ENCODE results near the gene CD200R1L. TPM values are rescaled to one million over a fixed set of nuclear protein-coding genes. Genes with fewer than 3 reads are reported as not detected.

The CD200R1L gene
- total RNA-seq, 2 donors from 2014 or later = not detected

- ATAC-seq (peak in 1 of 2 donors; percentile 40), DNase-seq (ENCODE audit: low spot score in 2 of 2) (no peak)
- Mint-ChIP-seq H3K36me3 (no peaks in the 10 kb centered on the region), H3K27ac (no peak overlapping the region), H3K9me3 (peaks cover 0 to 11% of the 10 kb centered on the region in 2 donors)
Measured at GRCh38 chr3:112806903-112807302, 39.8 kb downstream of the CD200R1L start.

DNA sequence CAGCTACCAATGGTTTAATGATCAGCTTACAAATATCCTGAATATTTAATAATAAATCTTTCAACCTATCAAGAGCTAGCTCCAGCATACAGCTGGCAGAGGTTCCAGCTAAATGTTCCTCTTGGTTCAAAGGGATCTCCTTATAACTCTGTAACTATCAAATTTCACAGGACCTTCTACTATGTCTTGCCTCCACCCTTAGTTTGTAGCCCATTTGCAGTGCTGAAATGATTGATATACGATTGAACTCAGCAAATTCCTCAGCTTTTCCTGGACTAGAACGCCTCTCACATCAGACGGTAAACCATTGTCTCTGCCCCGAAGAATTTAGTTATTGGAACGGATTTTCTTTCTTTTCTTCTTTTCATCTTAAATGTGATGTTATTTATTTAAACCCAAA lies 41.5 kb downstream of the CD200R1L start:
- Mint-ChIP-seq H3K9me3 (peaks cover 0 to 12% of the 10 kb centered on the region in 2 donors), H3K27ac (no peak overlapping the region)

DNA sequence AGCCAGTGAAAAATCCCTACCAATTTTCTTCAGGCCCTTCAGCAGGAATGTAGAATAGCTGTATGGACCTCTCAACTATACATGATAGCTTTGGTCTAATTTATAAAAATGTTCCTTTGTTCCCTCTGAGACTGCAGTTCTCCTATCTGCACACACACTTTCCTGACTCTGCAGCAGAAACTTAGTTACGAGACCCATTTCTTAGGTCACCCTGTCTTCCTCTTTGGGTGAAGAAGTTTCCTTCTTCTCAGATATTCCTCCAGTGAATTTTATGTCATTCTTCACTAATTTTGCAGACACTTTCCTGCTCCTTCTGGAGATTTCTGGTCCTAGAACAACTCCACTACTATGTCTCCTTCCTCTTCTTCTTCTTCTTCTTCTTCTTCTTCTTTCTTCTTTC lies 42.6 kb downstream of the CD200R1L start:
- DNase-seq (ENCODE audit: low spot score in 2 of 2) = no peak
- no peaks in the 10 kb centered on the region for H3K36me3 Mint-ChIP-seq
- H3K9me3 Mint-ChIP-seq = peaks cover 0 to 18% of the 10 kb centered on the region in 2 donors
- ATAC-seq = no peak
- H3K27ac Mint-ChIP-seq = no peak overlapping the region

More for the DNA sequence above, 41.5 kb downstream of the CD200R1L start:
- ATAC-seq (no peak), DNase-seq (ENCODE audit: low spot score in 2 of 2) (no peak)
- no peaks in the 10 kb centered on the region for H3K36me3 Mint-ChIP-seq

DNA sequence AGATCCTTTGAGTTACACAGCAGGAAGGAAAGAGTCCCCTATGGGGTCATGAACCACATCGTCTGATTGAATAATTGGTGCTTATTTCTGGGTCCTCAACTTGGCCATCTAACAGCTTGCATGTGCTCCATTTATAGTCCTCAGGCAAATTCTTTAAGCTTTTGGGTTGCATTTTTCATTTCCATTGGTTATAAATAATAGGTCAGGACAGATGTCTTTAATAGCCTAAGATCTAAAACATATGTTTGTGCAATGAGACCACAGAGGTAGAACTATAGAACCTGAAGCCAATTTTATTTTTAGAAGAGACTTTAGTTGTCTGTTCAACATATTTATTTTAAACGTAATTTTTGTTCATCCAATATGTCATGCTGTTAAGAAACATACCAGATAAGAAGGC lies 43.2 kb downstream of the CD200R1L start:
- no peak for DNase-seq (ENCODE audit: low spot score in 2 of 2)
- Mint-ChIP-seq H3K36me3 (no peaks in the 10 kb centered on the region), H3K9me3 (peaks cover 0 to 18% of the 10 kb centered on the region in 2 donors), H3K27ac (no peak overlapping the region)
- no peak for ATAC-seq

DNA sequence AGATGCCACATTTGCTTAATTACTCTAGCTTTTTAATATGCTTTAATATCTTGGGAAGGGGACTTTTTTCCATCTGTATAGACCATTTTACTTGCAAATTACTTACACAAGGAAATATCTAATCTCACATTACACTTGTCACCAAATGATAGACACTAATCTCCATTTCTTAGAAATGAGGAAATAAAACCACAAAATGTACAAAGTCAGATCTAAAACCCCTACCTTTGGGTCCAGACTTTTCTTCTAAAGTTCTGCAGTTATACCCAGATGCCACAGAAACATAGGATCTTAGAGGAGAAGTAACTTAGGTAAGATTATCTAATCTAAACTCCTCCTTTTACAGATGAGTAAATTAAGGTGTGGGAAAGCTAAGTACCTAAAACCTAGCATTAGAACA lies 44.3 kb downstream of the CD200R1L start:
- H3K27ac Mint-ChIP-seq = no peak overlapping the region
- H3K36me3 Mint-ChIP-seq = no peaks in the 10 kb centered on the region
- peaks cover 0 to 18% of the 10 kb centered on the region in 2 donors for H3K9me3 Mint-ChIP-seq
- no peak for ATAC-seq
- no peak for DNase-seq (ENCODE audit: low spot score in 2 of 2)

- Mint-ChIP-seq H3K36me3 (no peaks in the 10 kb centered on the region), H3K9me3 (peaks cover 0 to 12% of the 10 kb centered on the region in 2 donors), H3K27ac (no peak overlapping the region)
- ATAC-seq (no peak), DNase-seq (ENCODE audit: low spot score in 2 of 2) (no peak)
Measured at GRCh38 chr3:112799946-112800345, 46.7 kb downstream of the CD200R1L start.

DNA sequence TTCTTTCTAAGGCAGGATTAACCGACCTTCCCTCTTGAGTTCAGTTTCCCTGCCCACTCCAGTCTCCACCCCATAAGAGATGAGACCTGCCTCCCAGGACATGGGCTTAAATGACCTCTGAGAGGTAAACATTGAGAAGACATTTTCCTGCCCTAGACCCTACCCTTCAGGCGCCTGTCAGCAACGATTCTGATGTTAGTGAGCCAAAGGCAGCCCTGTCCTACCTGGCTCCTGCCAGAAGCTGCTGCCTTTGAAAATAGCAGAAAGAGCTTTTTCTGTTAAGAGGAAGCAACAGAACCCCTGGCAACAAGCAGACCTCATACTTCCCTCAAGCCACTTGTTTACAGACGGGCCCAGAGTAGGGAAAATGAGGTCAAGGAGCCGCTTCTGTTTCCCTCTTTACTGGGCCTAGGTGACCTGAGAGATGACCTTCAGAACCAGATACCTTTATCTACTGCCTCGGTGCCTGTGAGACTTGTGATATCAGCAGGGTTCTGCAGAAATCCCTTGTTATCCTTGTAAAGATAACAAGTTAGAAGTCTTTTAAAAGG lies 52.0 kb downstream of the CD200R1L start:
- DNase-seq (ENCODE audit: low spot score in 2 of 2) (no peak), ATAC-seq (no peak)
- no peak overlapping the region for H3K27ac Mint-ChIP-seq
- peaks cover 0 to 4% of the 10 kb centered on the region in 2 donors for H3K36me3 Mint-ChIP-seq
- H3K9me3 Mint-ChIP-seq = peaks cover 3 to 10% of the 10 kb centered on the region in 2 donors

GRCh38 chr3:112793326-112794081 lies 53.2 kb downstream of the CD200R1L start:
- Mint-ChIP-seq H3K36me3 (peaks cover 0 to 4% of the 10 kb centered on the region in 2 donors), H3K9me3 (peaks cover 3 to 10% of the 10 kb centered on the region in 2 donors), H3K27ac (peak overlapping the region in 1 of 2 donors; percentile 27)
- DNase-seq (ENCODE audit: low spot score in 2 of 2) = no peak
- no peak for ATAC-seq

DNA sequence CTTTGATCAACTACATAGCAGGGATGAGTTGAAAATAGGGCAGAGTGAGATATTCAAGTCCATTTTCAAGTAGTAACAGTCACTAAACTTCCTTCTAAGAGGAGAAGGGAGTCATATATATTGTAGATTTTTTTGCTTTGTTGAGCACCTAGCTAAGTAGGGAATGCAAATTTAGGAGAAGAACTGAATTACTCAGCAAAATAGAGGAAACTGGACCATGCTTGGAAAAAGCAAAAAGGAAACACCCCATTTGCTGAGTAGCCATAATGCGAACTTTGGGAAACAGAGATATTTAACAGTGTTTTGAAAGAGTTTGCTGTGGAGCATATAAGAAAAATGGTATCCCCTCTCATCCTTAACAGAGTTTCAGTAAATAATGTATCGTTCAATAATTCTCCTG lies 54.9 kb downstream of the CD200R1L start:
- Mint-ChIP-seq H3K36me3 (peaks cover 11 to 21% of the 10 kb centered on the region in 2 donors), H3K9me3 (peaks cover 14 to 17% of the 10 kb centered on the region in 2 donors), H3K27ac (no peak overlapping the region)
- DNase-seq (ENCODE audit: low spot score in 2 of 2) (no peak), ATAC-seq (no peak)

DNA sequence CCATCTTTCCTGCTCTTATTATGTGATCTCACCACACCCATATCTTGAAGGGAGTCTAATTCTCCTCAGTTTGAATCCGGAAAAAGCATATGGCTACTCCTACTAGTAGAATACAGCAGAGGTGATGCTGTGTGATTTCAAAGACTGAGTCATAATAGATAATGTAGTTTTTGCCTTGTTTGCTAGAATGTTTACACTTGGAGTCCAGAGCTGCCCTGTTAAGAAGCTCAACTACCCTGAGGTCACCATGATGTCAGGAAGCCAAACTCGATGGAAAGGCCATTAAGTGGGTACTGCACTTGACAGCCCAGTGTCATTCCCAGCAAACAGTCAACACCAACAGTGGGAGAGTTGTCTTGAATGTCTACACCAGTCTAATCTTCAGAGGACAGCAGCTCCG lies 56.9 kb downstream of the CD200R1L start:
- ATAC-seq = no peak
- no peak for DNase-seq (ENCODE audit: low spot score in 2 of 2)
- Mint-ChIP-seq H3K36me3 (peaks cover 11 to 23% of the 10 kb centered on the region in 2 donors), H3K27ac (no peak overlapping the region), H3K9me3 (peaks cover 14 to 17% of the 10 kb centered on the region in 2 donors)

DNA sequence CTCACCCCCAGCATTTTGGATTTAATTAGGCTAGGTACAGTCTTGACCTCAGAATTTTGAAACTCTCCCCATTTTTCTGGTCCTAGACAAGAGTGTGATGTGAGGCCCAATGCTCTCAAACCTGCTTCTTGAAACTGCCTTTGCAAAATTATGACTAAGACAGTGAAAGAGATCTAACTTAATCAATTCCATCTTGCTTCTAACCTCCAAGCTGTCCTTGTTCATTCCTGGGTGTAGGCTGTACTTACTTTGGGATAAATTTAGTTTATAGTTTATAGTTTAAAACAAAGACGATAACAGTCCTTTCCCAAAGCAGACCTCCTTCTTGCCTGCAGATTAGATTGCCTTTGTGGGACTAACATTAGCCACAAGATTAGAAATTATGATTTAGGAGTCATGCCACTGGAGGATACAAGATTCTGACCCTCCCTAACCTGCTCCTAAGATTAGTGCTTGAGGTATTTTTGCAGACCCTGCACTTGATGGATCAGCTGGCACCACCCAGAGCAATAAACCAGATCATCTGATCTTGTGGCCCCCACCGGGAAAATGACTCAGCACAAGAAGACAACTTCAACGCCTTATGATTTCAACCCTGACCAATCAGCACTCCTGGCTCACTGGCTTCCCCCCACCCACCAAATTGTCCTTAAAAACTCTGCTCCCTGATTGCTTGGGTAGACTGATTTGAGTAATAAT lies 59.6 kb downstream of the CD200R1L start:
- no peak for DNase-seq (ENCODE audit: low spot score in 2 of 2)
- no peak for ATAC-seq
- Mint-ChIP-seq H3K36me3 (peaks cover 11 to 19% of the 10 kb centered on the region in 2 donors), H3K27ac (no peak overlapping the region), H3K9me3 (peaks cover 14 to 17% of the 10 kb centered on the region in 2 donors)

DNA sequence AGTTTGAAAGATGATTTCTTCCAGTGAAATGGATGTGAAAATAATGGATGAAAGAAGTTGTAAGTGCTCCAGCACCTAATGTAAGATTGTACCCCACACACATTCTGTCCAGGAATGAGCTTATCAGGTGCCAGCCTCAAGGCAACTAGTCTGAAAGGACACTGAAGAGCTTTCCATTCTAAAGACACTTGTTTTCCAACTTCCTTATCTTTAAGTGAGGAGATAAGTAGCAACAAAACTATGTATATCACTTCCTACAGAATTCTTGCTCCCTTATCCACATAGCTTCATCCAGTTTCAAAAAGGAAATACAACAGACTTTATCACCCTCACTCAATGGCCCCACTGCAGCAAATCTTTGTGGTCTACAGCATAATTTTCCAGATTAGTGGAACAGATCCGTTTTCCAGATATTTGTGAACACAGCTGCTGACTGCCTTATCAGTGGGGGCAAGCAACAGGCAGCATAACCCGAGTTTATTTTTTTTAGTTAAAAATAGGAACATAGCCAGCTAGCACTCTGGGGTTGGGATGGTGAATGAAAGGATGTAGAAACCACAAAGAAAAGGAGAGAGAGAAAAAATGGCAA lies 60.6 kb downstream of the CD200R1L start:
- ATAC-seq (no peak), DNase-seq (ENCODE audit: low spot score in 2 of 2) (no peak)
- H3K9me3 Mint-ChIP-seq = peaks cover 11 to 14% of the 10 kb centered on the region in 2 donors
- H3K27ac Mint-ChIP-seq = no peak overlapping the region
- H3K36me3 Mint-ChIP-seq = peaks cover 11 to 19% of the 10 kb centered on the region in 2 donors

GRCh38 chr3:112785321-112786001 lies 61.2 kb downstream of the CD200R1L start:
- Mint-ChIP-seq H3K9me3 (peaks cover 11 to 12% of the 10 kb centered on the region in 2 donors), H3K36me3 (peaks cover 11 to 19% of the 10 kb centered on the region in 2 donors), H3K27ac (no peak overlapping the region)
- no peak for ATAC-seq
- DNase-seq (ENCODE audit: low spot score in 2 of 2) = no peak

GRCh38 chr3:112782491-112782890 lies 64.2 kb downstream of the CD200R1L start:
- Mint-ChIP-seq H3K36me3 (peaks cover 3 to 10% of the 10 kb centered on the region in 2 donors), H3K27ac (no peak overlapping the region), H3K9me3 (peaks cover 2% of the 10 kb centered on the region in 2 donors)
- no peak for DNase-seq (ENCODE audit: low spot score in 2 of 2)
- no peak for ATAC-seq

GRCh38 chr3:112781599-112781998 lies 65.1 kb downstream of the CD200R1L start:
- DNase-seq (ENCODE audit: low spot score in 2 of 2) = no peak
- Mint-ChIP-seq H3K36me3 (peaks cover 0 to under 1% of the 10 kb centered on the region in 2 donors), H3K27ac (no peak overlapping the region), H3K9me3 (no peaks in the 10 kb centered on the region)
- ATAC-seq = no peak

Data from activated naive CD4-positive, alpha-beta T cell treated with anti-CD3 and anti-CD28 coated beads, Interleukin-2, amount 50 U/mL, for 72 hours (primary cell).